ENCODE data around the gene HOXC9. TPM values are rescaled to one million over a fixed set of nuclear protein-coding genes. Genes with fewer than 3 reads are reported as not detected.
A peak's percentile ranks its signal among the peaks of the same experiment; 100 is the strongest.

Gene HOXC9
- polyA plus RNA-seq, 1 of the 3 experiments (the other 2 are of a cell fraction) = 1.9 TPM

GRCh38 chr12:53984901-53985691, 14.9 kb upstream of the HOXC9 start, which contains the start of gene HOXC10:
Gene HOXC10, plus strand, starts transcription at chr12:53985146. Its CDS starts 114 bp downstream, at chr12:53985260.
- Histone ChIP-seq H4K20me1 (ENCODE audit: insufficient read depth) (no peaks in the 10 kb centered on the region), H3K27me3 (ENCODE audit: insufficient read depth) (peaks cover 95% of the 10 kb centered on the region), H3K9ac (no peak within 1 kb of the TSS), H3K36me3 (replicated peaks in 1 of 2; ENCODE audit: control insufficient read depth in 1 of 2, insufficient read depth in 2 of 2, low read length in 1 of 2) (no peaks in the 10 kb centered on the region), H3K9me2 (no peaks in the 10 kb centered on the region), H3K79me2 (ENCODE audit: insufficient read depth) (no peaks in the 10 kb centered on the region), H3K4me1 (ENCODE audit: control insufficient read depth in 1 of 2, insufficient read depth in 2 of 2, low read depth in 1 of 2, low read length in 1 of 2) (peaks cover 0 to 12% of the 10 kb centered on the region in 2 experiments; a peak in 1 of 4 replicates), H3K4me3 (ENCODE audit: low read depth in 2 of 2, low read length in 1 of 2) (peak within 1 kb of the TSS; percentile 41 to 52; a peak in 3 of 4 replicates), H3F3A (replicated peaks; ENCODE audit: insufficient read depth) (no peaks in the 10 kb centered on the region), H3K9me3 (no peaks in the 10 kb centered on the region), H3K4me2 (peak within 1 kb of the TSS; percentile 95), H2AFZ (ENCODE audit: low read depth) (peak within 1 kb of the TSS; percentile 96; the same call in 1 of the 2 replicates), H3K27ac (ENCODE audit: low read depth in 2 of 2, low read length in 1 of 2) (no peak within 1 kb of the TSS)
- ChIA-PET CTCF (interaction anchor here (0.5 to 12.8 kb wide), 63 partner anchors 8 to 427 kb away, joined by 3 to 194 read pairs (median 4); partner anchors contain the start of genes COPZ1, HOTAIR, HOXC11 and HOXC12), POLR2A (interaction anchor here (1.0 to 1.1 kb wide), 2 partner anchors 230 to 231 kb away, joined by 3 read pairs; no protein-coding TSS in a partner anchor)
- WGBS (ENCODE audit: low lambda C conversion rate) = 5% methylated on average over 42 of the region's 55 CpGs
- peak; percentile 97 for DNase-seq
- TF ChIP-seq GATA2 (CRISPR knock-in tag; IDR thresholded peaks at IDR 0.05) (no peak), RXRA (IDR thresholded peaks at IDR 0.05; ENCODE audit: borderline replicate concordance, low read depth) (peak; percentile 53; the same call in 1 of the 2 replicates), JUND (IDR thresholded peaks at IDR 0.05) (peak; percentile 53), SMC3 (IDR thresholded peaks at IDR 0.05; ENCODE audit: low read depth, low read length) (peak; percentile 67), SIN3A (IDR thresholded peaks at IDR 0.05; ENCODE audit: borderline replicate concordance, low read depth, low read length) (no peak), TCF12 (IDR thresholded peaks at IDR 0.05) (no peak), FOXJ3 (CRISPR knock-in tag; IDR thresholded peaks at IDR 0.05) (no peak), USF1 (IDR thresholded peaks at IDR 0.05; ENCODE audit: borderline replicate concordance, low read depth) (peak; percentile 85), MXI1 (IDR thresholded peaks at IDR 0.05; ENCODE audit: low read depth, low read length) (no peak), CTCF (IDR thresholded peaks at IDR 0.05) (peak; percentile 80), RAD21 (IDR thresholded peaks at IDR 0.05; ENCODE audit: low read length) (peak; percentile 88), EZH2phosphoT487 (IDR thresholded peaks at IDR 0.05; ENCODE audit: borderline replicate concordance, low read depth) (no peak; the same call in 1 of the 2 replicates), EP300 (IDR thresholded peaks at IDR 0.05; ENCODE audit: borderline replicate concordance in 1 of 2, low read depth in 1 of 2, low read length in 1 of 2) (no peak), NRF1 (IDR thresholded peaks at IDR 0.05; ENCODE audit: low read depth, low read length) (no peak), FOXM1 (IDR thresholded peaks at IDR 0.05; ENCODE audit: low read depth) (no peak), PBX3 (IDR thresholded peaks at IDR 0.05) (no peak), MEF2A (IDR thresholded peaks at IDR 0.05; ENCODE audit: borderline replicate concordance, low read depth) (no peak), NFIC (IDR thresholded peaks at IDR 0.05; ENCODE audit: borderline replicate concordance) (no peak), FOSL2 (IDR thresholded peaks at IDR 0.05; ENCODE audit: borderline replicate concordance, low read depth) (peak; percentile 86), RFX5 (IDR thresholded peaks at IDR 0.05; ENCODE audit: low read length) (peak; percentile 81), ELF1 (IDR thresholded peaks at IDR 0.05) (no peak), GABPA (IDR thresholded peaks at IDR 0.05; ENCODE audit: low read depth) (no peak), CHD2 (IDR thresholded peaks at IDR 0.05; ENCODE audit: low read length, partially characterized antibody) (peak; percentile 18), TEAD4 (IDR thresholded peaks at IDR 0.05; ENCODE audit: borderline replicate concordance, insufficient read depth) (no peak)
- TF ChIP-seq, protein P1, sequence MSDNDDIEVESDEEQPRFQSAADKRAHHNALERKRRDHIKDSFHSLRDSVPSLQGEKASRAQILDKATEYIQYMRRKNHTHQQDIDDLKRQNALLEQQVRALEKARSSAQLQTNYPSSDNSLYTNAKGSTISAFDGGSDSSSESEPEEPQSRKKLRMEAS (IDR thresholded peaks at IDR 0.05; ENCODE audit: low read depth) = peak; percentile 83
- TF ChIP-seq, protein P2, sequence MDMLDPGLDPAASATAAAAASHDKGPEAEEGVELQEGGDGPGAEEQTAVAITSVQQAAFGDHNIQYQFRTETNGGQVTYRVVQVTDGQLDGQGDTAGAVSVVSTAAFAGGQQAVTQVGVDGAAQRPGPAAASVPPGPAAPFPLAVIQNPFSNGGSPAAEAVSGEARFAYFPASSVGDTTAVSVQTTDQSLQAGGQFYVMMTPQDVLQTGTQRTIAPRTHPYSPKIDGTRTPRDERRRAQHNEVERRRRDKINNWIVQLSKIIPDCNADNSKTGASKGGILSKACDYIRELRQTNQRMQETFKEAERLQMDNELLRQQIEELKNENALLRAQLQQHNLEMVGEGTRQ (IDR thresholded peaks at IDR 0.05; ENCODE audit: borderline replicate concordance, low read depth, low read length) = peak; percentile 51; the same call in 1 of the 2 replicates

Measured in SK-N-SH (cell line).